ENCODE measurements around the gene UBXN10.

- no peak for TF ChIP-seq REST (IDR thresholded peaks at IDR 0.05; ENCODE audit: borderline replicate concordance in 1 of 2, low read depth in 1 of 2, low read length in 2 of 2)
- no peak for TF ChIP-seq MYC (CRISPR knock-in tag; IDR thresholded peaks at IDR 0.05; ENCODE audit: borderline replicate concordance)
- TF ChIP-seq EZH2 (conservative IDR thresholded peaks at IDR 0.05; ENCODE audit: low read depth, low read length), result no peak
- TF ChIP-seq ZNF383 (CRISPR knock-in tag; IDR thresholded peaks at IDR 0.05; ENCODE audit: borderline replicate concordance), result no peak
- no peak for TF ChIP-seq CEBPB (IDR thresholded peaks at IDR 0.05; ENCODE audit: borderline replicate concordance, low read depth, low read length)
- TF ChIP-seq ZNF616 (CRISPR knock-in tag; IDR thresholded peaks at IDR 0.05; ENCODE audit: low read depth), result no peak
- TF ChIP-seq CTCF (CRISPR knock-in tag; IDR thresholded peaks at IDR 0.05), result no peak
- TF ChIP-seq ARID2 (CRISPR knock-in tag; IDR thresholded peaks at IDR 0.05; ENCODE audit: borderline replicate concordance), result no peak
- TF ChIP-seq EED (CRISPR knock-in tag; IDR thresholded peaks at IDR 0.05), result no peak
- TF ChIP-seq NFE2L2 (IDR thresholded peaks at IDR 0.05; ENCODE audit: low read length), result no peak
- TF ChIP-seq MTA3 (CRISPR knock-in tag; IDR thresholded peaks at IDR 0.05), result no peak
- no peak for TF ChIP-seq ZFX (CRISPR knock-in tag; IDR thresholded peaks at IDR 0.05; ENCODE audit: low read depth)
- no peak for TF ChIP-seq ZNF362 (CRISPR knock-in tag; IDR thresholded peaks at IDR 0.05; ENCODE audit: borderline replicate concordance)
- TF ChIP-seq KDM4B (CRISPR knock-in tag; IDR thresholded peaks at IDR 0.05), result no peak
Observed at GRCh38 chr1:20237646-20238045, 51.8 kb downstream of the UBXN10 start.
